Measurements from ENCODE around the gene TNIK.

- TF ChIP-seq EP300 (IDR thresholded peaks at IDR 0.05) (no peak), CTCF (IDR thresholded peaks at IDR 0.05) (no peak)
Observed at GRCh38 chr3:171038342-171038741, 421.9 kb downstream of the TNIK start.

Data from esophagus muscularis mucosa (tissue), 3 donors.